ENCODE data around the gene PISD.

GRCh38 chr22:31613286-31613903 lies 48.6 kb downstream of the PISD start:
- TF ChIP-seq CTCF (IDR thresholded peaks at IDR 0.05; ENCODE audit: low read depth, low read length) (no peak), EZH2phosphoT487 (IDR thresholded peaks at IDR 0.05; ENCODE audit: low read depth) (no peak)
